ENCODE measurements around the gene ACMSD. TPM values are rescaled to one million over a fixed set of nuclear protein-coding genes. Genes with fewer than 3 reads are reported as not detected.

Gene ACMSD
- total and polyA plus RNA-seq, 9 of the 15 experiments (the other 6 are each of a cell fraction or from before 2014, with no cell fraction given): not detected

DNA sequence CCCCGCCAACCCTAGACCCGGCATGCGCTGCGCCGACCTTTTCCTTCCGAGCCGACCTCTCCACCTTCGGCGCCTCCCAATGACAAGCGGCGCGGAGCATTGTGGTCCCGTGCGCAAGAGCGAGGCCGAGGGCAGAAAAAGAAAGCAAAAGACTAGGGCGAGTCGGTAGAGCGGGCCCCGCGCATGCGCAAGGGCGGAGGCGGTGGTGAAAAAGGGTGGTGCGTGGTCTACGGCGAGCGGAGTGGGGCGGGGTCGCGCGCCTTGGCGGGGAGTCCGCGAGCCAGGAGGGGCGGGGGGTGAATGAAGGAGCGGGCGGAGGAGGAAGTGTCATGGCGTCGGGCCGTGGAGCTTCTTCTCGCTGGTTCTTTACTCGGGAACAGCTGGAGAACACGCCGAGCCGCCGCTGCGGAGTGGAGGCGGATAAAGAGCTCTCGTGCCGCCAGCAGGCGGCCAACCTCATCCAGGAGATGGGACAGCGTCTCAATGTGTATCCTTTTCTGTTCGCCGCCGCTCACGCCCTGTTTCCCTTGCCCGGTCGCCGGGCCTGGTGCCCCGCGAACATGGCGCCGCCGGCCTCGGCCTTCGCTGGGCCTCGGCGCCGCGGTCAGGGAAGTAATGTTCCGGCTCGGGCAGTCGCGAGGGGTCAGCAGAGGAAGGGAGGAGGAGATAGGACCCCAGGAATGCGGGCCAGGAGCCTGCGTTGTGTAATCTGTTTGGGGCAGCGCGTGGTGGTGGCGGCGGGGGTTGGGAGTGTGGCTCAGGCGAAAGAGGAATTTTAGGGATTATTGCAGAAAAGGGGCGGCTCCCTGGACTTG lies 80.3 kb downstream of the ACMSD start, which contains the start of gene CCNT2 (continued):
- peak; percentile 88 for TF ChIP-seq CEBPB (tag; IDR thresholded peaks at IDR 0.05)
- TF ChIP-seq ESRRB (CRISPR knock-in tag; IDR thresholded peaks at IDR 0.05; ENCODE audit: borderline replicate concordance): no peak
- TF ChIP-seq, protein P1, sequence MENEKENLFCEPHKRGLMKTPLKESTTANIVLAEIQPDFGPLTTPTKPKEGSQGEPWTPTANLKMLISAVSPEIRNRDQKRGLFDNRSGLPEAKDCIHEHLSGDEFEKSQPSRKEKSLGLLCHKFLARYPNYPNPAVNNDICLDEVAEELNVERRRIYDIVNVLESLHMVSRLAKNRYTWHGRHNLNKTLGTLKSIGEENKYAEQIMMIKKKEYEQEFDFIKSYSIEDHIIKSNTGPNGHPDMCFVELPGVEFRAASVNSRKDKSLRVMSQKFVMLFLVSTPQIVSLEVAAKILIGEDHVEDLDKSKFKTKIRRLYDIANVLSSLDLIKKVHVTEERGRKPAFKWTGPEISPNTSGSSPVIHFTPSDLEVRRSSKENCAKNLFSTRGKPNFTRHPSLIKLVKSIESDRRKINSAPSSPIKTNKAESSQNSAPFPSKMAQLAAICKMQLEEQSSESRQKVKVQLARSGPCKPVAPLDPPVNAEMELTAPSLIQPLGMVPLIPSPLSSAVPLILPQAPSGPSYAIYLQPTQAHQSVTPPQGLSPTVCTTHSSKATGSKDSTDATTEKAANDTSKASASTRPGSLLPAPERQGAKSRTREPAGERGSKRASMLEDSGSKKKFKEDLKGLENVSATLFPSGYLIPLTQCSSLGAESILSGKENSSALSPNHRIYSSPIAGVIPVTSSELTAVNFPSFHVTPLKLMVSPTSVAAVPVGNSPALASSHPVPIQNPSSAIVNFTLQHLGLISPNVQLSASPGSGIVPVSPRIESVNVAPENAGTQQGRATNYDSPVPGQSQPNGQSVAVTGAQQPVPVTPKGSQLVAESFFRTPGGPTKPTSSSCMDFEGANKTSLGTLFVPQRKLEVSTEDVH (IDR thresholded peaks at IDR 0.05; ENCODE audit: low read depth, partially characterized antibody): no peak
- TF ChIP-seq KAT7 (CRISPR knock-in tag; IDR thresholded peaks at IDR 0.05; ENCODE audit: borderline replicate concordance): peak; percentile 76; the same call in 1 of the 2 replicates
- TF ChIP-seq NFRKB (IDR thresholded peaks at IDR 0.05; ENCODE audit: low read depth): peak; percentile 94
- TF ChIP-seq, protein P2, sequence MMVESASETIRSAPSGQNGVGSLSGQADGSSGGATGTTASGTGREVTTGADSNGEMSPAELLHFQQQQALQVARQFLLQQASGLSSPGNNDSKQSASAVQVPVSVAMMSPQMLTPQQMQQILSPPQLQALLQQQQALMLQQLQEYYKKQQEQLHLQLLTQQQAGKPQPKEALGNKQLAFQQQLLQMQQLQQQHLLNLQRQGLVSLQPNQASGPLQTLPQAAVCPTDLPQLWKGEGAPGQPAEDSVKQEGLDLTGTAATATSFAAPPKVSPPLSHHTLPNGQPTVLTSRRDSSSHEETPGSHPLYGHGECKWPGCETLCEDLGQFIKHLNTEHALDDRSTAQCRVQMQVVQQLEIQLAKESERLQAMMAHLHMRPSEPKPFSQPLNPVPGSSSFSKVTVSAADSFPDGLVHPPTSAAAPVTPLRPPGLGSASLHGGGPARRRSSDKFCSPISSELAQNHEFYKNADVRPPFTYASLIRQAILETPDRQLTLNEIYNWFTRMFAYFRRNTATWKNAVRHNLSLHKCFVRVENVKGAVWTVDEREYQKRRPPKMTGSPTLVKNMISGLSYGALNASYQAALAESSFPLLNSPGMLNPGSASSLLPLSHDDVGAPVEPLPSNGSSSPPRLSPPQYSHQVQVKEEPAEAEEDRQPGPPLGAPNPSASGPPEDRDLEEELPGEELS (CRISPR knock-in tag; IDR thresholded peaks at IDR 0.05; ENCODE audit: borderline replicate concordance): no peak
- peak; percentile 28; the same call in 1 of the 2 replicates for TF ChIP-seq JUND (IDR thresholded peaks at IDR 0.05; ENCODE audit: borderline replicate concordance, low read depth, low read length)
- TF ChIP-seq JUND (tag; IDR thresholded peaks at IDR 0.05; ENCODE audit: borderline replicate concordance, low read depth, low read length): no peak; the same call in 2 of the 3 replicates
- TF ChIP-seq, protein P3, sequence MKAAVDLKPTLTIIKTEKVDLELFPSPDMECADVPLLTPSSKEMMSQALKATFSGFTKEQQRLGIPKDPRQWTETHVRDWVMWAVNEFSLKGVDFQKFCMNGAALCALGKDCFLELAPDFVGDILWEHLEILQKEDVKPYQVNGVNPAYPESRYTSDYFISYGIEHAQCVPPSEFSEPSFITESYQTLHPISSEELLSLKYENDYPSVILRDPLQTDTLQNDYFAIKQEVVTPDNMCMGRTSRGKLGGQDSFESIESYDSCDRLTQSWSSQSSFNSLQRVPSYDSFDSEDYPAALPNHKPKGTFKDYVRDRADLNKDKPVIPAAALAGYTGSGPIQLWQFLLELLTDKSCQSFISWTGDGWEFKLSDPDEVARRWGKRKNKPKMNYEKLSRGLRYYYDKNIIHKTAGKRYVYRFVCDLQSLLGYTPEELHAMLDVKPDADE (conservative IDR thresholded peaks at IDR 0.05; ENCODE audit: control insufficient read depth, low read depth, low read length): no peak
- TF ChIP-seq CHD1 (IDR thresholded peaks at IDR 0.05; ENCODE audit: low read length): peak; percentile 96
- no peak for TF ChIP-seq HDAC6 (IDR thresholded peaks at IDR 0.05; ENCODE audit: low read depth, low read length)
- peak; percentile 76 for TF ChIP-seq CXXC5 (CRISPR knock-in tag; IDR thresholded peaks at IDR 0.05)
- peak; percentile 67 for TF ChIP-seq SPI1 (IDR thresholded peaks at IDR 0.05; ENCODE audit: borderline replicate concordance, low read depth, low read length)
- no peak for TF ChIP-seq BCOR (IDR thresholded peaks at IDR 0.05)
- no peak for TF ChIP-seq ETV1 (tag; conservative IDR thresholded peaks at IDR 0.05; ENCODE audit: low read depth)
- no peak for TF ChIP-seq ZFP30 (CRISPR knock-in tag; IDR thresholded peaks at IDR 0.05; ENCODE audit: borderline replicate concordance)
- TF ChIP-seq RBM14 (IDR thresholded peaks at IDR 0.05; ENCODE audit: borderline replicate concordance, insufficient read depth, low read depth, low read length): no peak
- TF ChIP-seq TCF7 (IDR thresholded peaks at IDR 0.05; ENCODE audit: borderline replicate concordance): no peak
- no peak for TF ChIP-seq RAD21 (CRISPR knock-in tag; conservative IDR thresholded peaks at IDR 0.05 in 1 of 2, IDR thresholded peaks at IDR 0.05 in 1 of 2)
- TF ChIP-seq GABPA (tag; conservative IDR thresholded peaks at IDR 0.05; ENCODE audit: low read depth): peak; percentile 72
- peak; percentile 84 for TF ChIP-seq SAP30 (IDR thresholded peaks at IDR 0.05; ENCODE audit: borderline replicate concordance, insufficient read depth, low read depth, low read length, poor library complexity, severe bottlenecking)
